ENCODE results near the gene CER1. TPM values are rescaled to one million over a fixed set of nuclear protein-coding genes. Genes with fewer than 3 reads are reported as not detected.

Gene CER1
- polyA plus RNA-seq, 1 of the 3 experiments (the other 2 are of a cell fraction): not detected

DNA sequence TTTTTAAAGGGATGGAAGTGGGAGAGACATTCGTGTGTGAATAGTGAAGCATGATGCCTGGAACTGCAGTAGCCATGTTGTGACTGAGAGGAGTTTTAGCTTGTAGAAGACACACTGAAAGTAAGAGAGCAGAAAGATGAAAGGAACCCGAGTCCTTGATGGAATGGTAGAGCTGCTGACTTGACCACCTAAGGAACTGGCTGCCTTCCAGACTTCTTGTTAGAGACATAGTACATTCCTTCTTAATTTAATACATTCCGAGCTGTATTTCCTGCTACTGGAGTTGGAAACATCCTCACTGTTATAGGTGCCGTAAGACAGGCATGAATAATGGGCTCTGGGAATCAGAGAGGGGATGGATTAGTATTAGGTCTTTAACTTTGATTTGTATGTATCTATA lies 7.4 kb downstream of the CER1 start:
- 36% methylated on average over 4 of the region's 4 CpGs for WGBS (ENCODE audit: low lambda C conversion rate)
- DNase-seq: no peak
- Histone ChIP-seq H3K4me1 (ENCODE audit: control insufficient read depth in 1 of 2, insufficient read depth in 2 of 2, low read depth in 1 of 2, low read length in 1 of 2) (no peaks in the 10 kb centered on the region; a peak in 1 of 4 replicates), H2AFZ (ENCODE audit: low read depth) (no peak overlapping the region), H3K79me2 (ENCODE audit: insufficient read depth) (no peaks in the 10 kb centered on the region), H3K27me3 (ENCODE audit: insufficient read depth) (peaks cover 3% of the 10 kb centered on the region; the same call in 1 of the 2 replicates), H3K4me3 (ENCODE audit: low read depth in 2 of 2, low read length in 1 of 2) (no peak overlapping the region), H3K9me2 (no peaks in the 10 kb centered on the region), H3K9ac (no peak overlapping the region), H3K9me3 (0 out of 2 replicates have a peak, but pooled peaks cover 4% of the 10 kb centered on the region), H3K27ac (ENCODE audit: low read depth in 2 of 2, low read length in 1 of 2) (no peak overlapping the region), H3K4me2 (no peak overlapping the region), H3K36me3 (replicated peaks in 1 of 2; ENCODE audit: control insufficient read depth in 1 of 2, insufficient read depth in 2 of 2, low read length in 1 of 2) (no peaks in the 10 kb centered on the region), H4K20me1 (ENCODE audit: insufficient read depth) (no peaks in the 10 kb centered on the region), H3F3A (replicated peaks; ENCODE audit: insufficient read depth) (no peaks in the 10 kb centered on the region)
- TF ChIP-seq NFIC (IDR thresholded peaks at IDR 0.05; ENCODE audit: borderline replicate concordance) (no peak), POLR2AphosphoS5 (IDR thresholded peaks at IDR 0.05; ENCODE audit: low read depth, low read length) (no peak), TEAD4 (IDR thresholded peaks at IDR 0.05; ENCODE audit: borderline replicate concordance, insufficient read depth) (no peak), GATA2 (CRISPR knock-in tag; IDR thresholded peaks at IDR 0.05) (no peak), FOXM1 (IDR thresholded peaks at IDR 0.05; ENCODE audit: low read depth) (no peak), MEF2A (IDR thresholded peaks at IDR 0.05; ENCODE audit: borderline replicate concordance, low read depth) (no peak), TAF1 (IDR thresholded peaks at IDR 0.05; ENCODE audit: borderline replicate concordance, low read depth, low read length) (no peak), FOSL2 (IDR thresholded peaks at IDR 0.05; ENCODE audit: borderline replicate concordance, low read depth) (no peak), FOXJ3 (CRISPR knock-in tag; IDR thresholded peaks at IDR 0.05) (no peak), SMC3 (IDR thresholded peaks at IDR 0.05; ENCODE audit: low read depth, low read length) (no peak)
- TF ChIP-seq, protein P1, sequence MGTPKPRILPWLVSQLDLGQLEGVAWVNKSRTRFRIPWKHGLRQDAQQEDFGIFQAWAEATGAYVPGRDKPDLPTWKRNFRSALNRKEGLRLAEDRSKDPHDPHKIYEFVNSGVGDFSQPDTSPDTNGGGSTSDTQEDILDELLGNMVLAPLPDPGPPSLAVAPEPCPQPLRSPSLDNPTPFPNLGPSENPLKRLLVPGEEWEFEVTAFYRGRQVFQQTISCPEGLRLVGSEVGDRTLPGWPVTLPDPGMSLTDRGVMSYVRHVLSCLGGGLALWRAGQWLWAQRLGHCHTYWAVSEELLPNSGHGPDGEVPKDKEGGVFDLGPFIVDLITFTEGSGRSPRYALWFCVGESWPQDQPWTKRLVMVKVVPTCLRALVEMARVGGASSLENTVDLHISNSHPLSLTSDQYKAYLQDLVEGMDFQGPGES (IDR thresholded peaks at IDR 0.05; ENCODE audit: low read depth, low read length): no peak
- TF ChIP-seq, protein P2, sequence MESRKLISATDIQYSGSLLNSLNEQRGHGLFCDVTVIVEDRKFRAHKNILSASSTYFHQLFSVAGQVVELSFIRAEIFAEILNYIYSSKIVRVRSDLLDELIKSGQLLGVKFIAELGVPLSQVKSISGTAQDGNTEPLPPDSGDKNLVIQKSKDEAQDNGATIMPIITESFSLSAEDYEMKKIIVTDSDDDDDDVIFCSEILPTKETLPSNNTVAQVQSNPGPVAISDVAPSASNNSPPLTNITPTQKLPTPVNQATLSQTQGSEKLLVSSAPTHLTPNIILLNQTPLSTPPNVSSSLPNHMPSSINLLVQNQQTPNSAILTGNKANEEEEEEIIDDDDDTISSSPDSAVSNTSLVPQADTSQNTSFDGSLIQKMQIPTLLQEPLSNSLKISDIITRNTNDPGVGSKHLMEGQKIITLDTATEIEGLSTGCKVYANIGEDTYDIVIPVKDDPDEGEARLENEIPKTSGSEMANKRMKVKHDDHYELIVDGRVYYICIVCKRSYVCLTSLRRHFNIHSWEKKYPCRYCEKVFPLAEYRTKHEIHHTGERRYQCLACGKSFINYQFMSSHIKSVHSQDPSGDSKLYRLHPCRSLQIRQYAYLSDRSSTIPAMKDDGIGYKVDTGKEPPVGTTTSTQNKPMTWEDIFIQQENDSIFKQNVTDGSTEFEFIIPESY (IDR thresholded peaks at IDR 0.05; ENCODE audit: borderline replicate concordance, low read depth): no peak
- POLR2A ChIA-PET: no interaction called here
- CTCF ChIA-PET: interaction anchor here (1.0 kb wide), 1 partner anchor 63 kb away, joined by 3 read pairs; no protein-coding TSS in a partner anchor

DNA sequence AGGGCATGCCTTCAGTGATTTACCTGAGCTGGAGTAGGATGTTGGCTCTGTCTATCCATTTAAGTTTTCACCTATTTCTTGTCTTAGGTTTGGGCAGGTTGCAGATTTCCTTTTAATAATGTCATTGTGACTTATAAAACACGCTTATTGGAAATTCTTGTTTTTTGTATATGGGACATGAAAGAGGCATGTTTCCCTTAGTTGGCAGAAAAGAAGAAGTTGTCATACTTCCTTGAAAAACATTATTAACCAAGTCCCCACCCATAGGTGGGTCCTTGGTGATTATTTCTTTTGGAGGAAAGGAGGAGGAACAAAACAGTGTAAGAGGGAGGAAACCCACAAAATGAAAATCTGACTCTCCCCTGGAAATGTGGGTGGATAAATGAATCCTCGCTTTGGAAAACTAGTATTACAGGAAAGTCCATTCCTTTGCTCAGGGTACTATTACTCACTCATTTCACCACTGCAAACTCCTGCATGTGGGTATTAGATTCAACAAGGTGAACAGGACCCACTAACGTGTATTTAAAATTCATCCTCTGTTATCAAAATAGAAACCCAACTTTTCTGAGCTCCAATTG lies 9.3 kb downstream of the CER1 start:
- Histone ChIP-seq H3K4me1 (ENCODE audit: control insufficient read depth in 1 of 2, insufficient read depth in 2 of 2, low read depth in 1 of 2, low read length in 1 of 2) (no peaks in the 10 kb centered on the region), H3K36me3 (replicated peaks in 1 of 2; ENCODE audit: control insufficient read depth in 1 of 2, insufficient read depth in 2 of 2, low read length in 1 of 2) (no peaks in the 10 kb centered on the region), H3K9me2 (no peaks in the 10 kb centered on the region), H3F3A (replicated peaks; ENCODE audit: insufficient read depth) (no peaks in the 10 kb centered on the region), H3K9ac (no peak overlapping the region), H3K4me3 (ENCODE audit: low read depth in 2 of 2, low read length in 1 of 2) (no peak overlapping the region), H3K27ac (ENCODE audit: low read depth in 2 of 2, low read length in 1 of 2) (no peak overlapping the region), H3K4me2 (no peak overlapping the region), H3K27me3 (ENCODE audit: insufficient read depth) (no peaks in the 10 kb centered on the region), H4K20me1 (ENCODE audit: insufficient read depth) (no peaks in the 10 kb centered on the region), H2AFZ (ENCODE audit: low read depth) (no peak overlapping the region), H3K79me2 (ENCODE audit: insufficient read depth) (no peaks in the 10 kb centered on the region), H3K9me3 (0 out of 2 replicates have a peak, but pooled peaks cover 4% of the 10 kb centered on the region)
- ChIA-PET CTCF (no interaction called here), POLR2A (no interaction called here)
- no peak for DNase-seq
- TF ChIP-seq RXRA (IDR thresholded peaks at IDR 0.05; ENCODE audit: borderline replicate concordance, low read depth): no peak
- WGBS (ENCODE audit: low lambda C conversion rate): 67% methylated on average over 3 of the region's 3 CpGs

Data from SK-N-SH (cell line).